NCI-H2081 (cell line): Measurements from ENCODE around the gene PUDP.

Experiments
- DNase-seq, 2 experiments: peaks; one replicate each; lab custom pipeline; 2025; lab: John Stamatoyannopoulos, UW

Gene PUDP

GRCh38 chrX:7146703-7147412 lies 1.1 kb downstream of the PUDP start:
- peak in 1 of 2 experiments; percentile 68 for DNase-seq

DNA sequence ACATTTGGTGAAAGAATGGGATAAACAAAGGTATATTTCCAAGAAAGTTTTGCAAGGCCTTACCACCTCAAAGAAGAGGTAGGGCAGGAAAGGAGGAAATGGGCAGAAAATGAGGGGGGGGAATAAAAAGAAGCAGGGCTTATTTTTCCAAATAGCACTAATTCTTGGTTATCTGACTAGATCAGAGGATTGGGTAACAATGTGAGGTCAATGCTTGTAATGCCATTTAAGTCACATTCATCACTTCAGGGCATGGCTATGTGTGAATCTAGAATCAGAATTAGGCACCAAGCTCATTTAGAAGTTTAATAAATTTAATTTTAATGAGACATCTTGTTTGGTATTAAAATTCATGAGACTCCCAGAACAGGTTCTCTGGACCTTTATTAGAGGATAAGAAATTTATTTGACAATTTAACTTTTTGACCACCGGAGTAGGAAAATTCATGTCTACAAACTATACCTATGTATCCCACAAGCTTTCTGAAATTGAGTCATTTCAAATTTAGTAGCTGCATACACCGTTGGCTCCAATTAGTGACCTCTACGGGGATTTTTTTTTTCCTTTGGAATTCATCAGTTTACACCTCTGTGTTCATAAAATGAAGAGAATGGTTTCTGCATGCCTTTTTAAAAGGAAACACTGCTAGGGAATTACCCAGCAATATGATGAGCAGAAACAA lies 1.8 kb downstream of the PUDP start:
- DNase-seq = no peak

DNA sequence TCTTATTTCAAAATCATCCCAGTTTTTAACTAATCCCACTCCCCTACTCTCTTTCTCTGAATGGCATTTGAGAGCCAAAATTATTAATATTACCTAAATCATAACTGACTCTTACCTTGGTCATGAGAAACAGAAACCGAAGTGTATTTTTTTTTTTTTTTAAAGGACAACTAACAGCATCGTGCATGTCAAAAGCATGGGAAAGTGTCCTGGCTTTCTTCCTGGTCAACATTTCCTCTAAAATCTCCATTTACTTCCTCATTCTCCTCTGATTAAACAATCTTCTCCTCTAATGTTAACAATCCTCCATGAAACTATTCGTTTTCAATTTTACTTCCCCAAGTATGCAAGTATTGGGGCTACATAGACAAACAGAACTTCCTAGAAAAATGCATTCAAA lies 2.5 kb downstream of the PUDP start:
- DNase-seq = no peak

DNA sequence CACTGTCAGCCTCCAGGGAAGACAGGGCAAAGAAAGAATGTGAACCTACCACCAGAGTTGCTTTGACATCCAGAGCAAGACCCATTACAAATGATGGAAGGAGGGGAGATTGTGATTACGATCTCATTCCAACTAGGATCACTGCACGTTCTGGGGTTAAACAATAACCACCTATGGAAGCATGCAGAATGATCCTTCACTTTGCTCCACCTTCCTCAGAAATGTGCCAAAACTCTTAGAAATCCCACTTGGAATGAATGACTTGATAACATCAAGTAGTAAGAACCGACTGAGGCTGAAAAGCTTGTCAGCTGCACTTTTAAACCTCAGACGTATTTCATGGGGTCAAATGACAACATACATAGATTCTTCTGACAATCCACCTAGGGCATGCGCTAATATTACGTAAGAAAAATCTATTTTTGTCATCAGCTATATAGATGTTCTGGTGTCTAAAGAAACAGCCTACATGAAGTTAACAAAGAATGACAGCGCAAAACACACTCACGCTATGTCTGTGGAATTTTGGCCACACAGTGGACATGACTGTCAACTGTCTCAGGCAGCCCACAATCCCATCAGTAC lies 3.9 kb downstream of the PUDP start:
- no peak for DNase-seq

DNA sequence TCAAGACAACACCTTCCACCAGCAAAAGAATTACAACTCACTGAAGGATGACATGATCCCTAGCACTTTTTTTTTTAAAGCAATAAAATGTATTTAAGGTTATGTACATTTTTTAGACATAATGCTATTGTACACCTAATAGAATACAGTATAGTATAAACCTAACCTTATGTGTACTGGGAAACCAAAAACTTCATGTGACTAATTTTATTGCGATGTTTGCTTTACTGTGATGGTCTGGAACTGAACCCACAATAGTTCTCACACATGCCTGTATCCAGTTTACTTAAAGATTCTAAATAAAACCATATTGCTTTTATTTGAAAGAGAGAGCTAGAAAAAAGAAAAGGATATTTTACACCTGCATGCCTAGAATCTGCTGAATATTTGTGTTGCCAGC lies 4.9 kb downstream of the PUDP start:
- DNase-seq = no peak

- no peak for DNase-seq
Measured at GRCh38 chrX:7139202-7140081, 8.5 kb downstream of the PUDP start.

DNA sequence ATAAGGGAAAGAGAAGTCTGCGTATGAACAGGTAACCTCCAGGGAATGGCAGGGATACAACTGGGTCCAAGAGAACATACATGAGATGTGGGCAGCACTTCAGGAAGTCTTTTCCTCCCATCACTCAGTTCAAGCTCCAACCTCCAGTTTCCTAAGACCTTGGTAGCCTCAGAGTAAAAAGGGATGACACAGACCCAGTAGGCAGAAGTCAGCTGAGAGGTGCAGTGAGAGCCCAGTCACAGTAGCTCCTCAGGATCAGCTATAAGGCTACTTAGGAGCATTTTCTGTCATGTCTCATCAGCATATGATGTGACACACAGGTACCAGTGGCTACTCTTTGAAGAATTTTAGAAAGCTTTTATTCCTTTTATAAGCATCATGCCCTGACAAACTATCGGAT lies 13.0 kb downstream of the PUDP start:
- DNase-seq = no peak

GRCh38 chrX:7133050-7133440 lies 14.9 kb downstream of the PUDP start:
- no peak for DNase-seq

DNA sequence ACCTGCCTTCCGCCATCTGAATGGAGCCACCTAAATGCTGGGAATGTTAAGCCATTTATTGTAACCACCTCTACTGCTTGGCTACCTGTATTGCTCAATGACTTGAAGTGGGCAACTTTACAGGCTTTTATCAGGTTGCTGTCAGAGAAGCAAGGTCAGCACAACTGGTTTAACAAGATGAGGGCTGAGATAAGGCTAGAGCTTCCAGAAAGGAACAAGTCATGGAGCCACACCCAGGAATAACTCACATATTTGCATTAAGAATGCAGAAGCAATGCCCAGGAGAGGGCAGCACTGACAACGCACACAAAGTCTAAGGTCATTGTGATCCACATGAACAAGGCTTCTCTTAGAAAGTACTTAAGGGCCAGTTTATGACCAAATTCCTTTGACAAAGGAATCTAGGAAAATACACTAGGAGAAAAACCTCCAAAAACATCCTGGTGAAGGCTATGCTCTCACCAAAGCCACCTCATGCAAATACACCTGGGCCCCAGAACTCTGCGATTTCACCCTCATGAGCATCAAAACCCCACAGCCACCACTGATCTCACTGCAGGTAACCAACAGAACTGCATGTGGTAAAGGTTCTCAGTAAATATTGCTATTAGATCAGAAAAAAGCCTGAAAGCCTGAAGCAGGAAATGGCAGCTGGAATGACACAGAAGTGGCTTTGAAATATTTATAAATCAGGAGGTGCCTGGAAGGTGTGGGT lies 15.5 kb downstream of the PUDP start:
- DNase-seq = peak; percentile 34 to 70

DNA sequence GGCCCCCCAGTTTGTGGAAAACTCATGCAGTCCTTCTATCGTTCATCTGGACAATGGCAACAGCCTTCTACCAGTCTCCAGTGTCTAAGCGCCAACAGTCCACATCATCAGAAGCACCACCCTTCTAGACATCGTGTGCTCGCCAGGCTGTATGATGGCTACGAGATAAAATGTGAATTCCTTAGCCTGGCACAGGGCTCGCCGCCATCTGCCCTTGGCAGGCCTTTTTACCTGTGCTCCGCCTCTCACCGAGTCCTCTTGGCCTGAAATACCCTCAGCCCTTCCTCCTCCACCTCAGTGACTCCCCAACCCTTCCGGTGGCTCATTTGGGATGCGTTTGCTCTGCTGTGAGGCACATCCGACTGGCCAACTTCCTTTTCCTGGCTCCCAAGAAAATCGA lies 16.3 kb downstream of the PUDP start:
- DNase-seq = no peak

DNA sequence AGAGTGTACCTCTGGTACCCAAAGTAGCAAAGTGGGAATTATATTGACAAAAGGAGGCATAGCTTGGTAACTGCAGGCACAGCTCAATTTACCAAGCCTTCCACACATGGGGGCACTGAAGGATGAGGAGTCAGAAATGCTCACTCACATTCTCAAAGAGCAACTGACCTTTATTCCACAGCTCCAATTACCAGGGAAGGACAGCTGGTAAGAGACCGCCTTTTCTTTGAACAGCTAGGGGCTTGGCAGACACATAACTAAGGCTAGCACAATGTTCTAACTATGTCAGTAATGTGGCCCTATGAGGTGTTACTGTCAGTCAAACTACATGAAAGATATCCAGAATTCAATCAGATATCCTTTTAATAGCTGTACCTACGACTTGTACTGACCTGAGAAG lies 20.9 kb downstream of the PUDP start:
- no peak for DNase-seq

DNA sequence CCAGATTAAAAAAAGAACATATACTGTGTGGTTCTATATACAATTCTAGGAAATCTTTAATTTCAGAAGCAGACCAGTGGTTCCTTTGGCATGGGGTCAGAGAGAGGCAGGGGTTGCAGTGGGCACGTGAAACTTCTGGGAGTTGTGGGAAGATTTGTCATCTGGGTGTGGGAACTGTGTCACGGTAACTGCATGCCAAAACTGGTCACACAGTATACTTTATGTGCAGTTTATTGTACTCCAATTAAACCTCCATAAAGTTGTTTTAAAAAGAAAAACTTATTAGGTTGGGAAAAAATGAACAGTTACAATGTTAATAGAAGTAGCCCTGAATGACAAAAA lies 27.1 kb downstream of the PUDP start:
- DNase-seq = no peak

- peak; percentile 24 to 74 for DNase-seq
Measured at GRCh38 chrX:7119950-7120877, 27.7 kb downstream of the PUDP start.

GRCh38 chrX:7117587-7117986 lies 30.4 kb downstream of the PUDP start:
- DNase-seq = no peak

DNA sequence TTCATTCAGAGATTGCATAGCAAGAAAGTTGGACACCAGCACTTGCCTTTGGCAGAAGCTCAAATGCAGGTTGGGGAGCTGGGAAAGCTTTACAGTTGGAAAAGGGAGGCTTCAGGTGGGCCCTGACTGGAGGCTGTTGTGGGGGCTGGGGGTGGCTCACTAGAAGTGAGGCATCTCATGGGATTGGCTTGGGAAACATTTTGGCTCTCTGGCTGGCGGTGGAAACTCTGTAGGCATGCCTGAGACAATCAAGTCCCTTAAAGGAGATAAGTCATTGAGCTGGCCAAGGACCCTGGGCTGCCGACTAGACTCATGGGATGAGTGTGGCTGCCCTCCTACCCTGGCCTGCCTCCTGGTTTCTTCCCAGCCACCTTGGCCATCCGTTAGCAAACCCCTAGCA lies 31.9 kb downstream of the PUDP start:
- no peak for DNase-seq

DNA sequence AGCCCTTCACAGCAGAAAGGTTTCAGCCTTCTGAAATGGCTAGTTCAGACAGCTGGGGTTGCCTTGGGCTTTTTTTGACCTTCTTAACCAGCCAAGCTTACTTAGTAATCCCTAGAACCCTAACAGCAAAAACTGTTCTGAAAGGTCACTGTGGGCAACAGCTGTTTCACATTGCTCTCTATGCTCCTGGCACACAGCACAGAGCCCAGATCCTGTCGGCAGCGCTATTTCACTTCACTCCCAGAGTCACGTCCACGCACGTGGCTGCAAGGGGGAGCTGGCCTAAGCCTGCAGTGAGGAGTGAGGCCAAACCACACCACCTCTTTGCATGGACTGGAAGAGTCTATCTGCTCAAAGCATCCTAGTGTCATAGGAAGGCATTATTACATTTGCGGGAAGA lies 32.4 kb downstream of the PUDP start:
- no peak for DNase-seq

GRCh38 chrX:7112071-7112470 lies 35.9 kb downstream of the PUDP start:
- peak; percentile 66 to 92 for DNase-seq

DNA sequence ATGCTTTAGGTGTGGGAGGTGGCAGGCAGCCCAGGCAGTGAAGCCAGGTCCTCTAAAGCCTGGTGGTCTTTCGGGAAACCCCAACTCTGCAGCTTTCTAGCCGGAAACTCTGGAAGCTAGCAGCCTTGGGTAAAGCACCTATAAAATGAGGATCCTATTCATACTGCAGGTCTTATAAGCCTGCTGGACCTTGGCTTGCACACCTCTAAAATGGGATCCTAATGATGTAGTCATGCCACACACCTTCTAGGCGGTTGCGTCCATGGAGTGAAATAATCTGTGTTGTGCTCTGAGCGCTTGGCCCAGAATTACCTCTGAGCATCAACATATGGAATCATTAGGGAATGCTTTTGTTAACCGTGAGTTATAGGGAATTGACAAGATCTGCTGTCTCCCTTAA lies 36.4 kb downstream of the PUDP start:
- peak; percentile 55 to 81 for DNase-seq

DNA sequence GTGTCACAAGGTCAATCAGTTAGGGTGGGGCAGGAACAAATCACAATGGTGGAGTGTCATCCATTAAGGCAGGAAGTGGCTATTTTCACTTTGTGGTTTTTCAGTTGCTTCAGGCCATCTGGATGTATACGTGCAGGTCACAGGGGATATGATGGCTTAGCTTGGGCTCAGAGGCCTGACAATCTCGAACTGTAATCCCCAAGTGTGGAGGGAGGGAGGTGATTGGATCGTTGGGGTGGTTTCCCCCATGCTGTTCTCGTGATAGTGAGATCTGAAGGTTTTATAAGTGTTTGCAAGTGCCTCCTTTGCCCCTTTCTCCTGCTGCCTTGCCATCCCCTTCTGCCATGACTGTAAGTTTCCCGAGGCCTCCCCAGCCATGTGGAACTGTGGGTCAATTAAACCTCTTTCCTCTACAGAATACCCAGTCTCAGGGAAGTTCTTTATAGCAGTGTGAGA lies 37.1 kb downstream of the PUDP start:
- DNase-seq = no peak
